ENCODE measurements around the gene CACNB2.

DNA sequence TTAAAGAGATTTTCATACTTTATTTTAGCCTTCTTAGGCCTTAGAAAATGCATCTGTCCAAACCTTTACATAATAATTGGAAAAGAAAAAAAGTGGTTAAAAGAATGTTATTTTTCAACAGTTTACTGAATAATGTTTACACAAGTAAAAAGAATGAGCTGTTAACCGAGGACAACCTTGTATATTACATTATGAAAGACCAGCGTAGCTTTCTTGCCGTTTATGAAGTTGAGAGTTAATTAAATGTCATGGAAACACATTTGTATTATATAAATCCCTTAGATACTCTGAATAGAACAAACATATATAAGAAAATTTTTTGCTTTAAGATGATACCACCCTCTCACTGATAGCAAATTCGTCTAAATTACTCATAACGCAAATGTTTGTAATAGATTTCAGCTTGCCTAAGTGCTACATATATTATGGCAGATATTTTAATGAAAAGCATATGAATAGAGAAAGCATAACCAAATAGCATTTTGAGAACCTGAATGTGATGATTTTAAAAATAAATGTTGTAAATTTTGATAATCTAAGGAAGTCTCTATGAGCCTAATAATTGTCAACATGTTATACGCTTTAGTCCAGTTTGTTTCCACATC lies 9.1 kb downstream of the CACNB2 start:
- TF ChIP-seq POLR2A (IDR thresholded peaks at IDR 0.05; ENCODE audit: low read depth, low read length) (no peak), TAF1 (IDR thresholded peaks at IDR 0.05; ENCODE audit: borderline replicate concordance, low read depth, low read length) (no peak), POLR2AphosphoS5 (IDR thresholded peaks at IDR 0.05; ENCODE audit: low read depth, low read length) (no peak)
